G401.6 (cell line): ENCODE data around the gene WNT7B.

Experiments
- FAIRE-seq: peaks from 2 replicates; lab custom pipeline; 2012; peaks lifted over from hg19 to GRCh38; lab: Jason Lieb, UNC

WNT7B gene

GRCh38 chr22:45971408-45972028, 5.4 kb downstream of the WNT7B start:
- no peak for FAIRE-seq

GRCh38 chr22:45970705-45971407, 6.1 kb downstream of the WNT7B start:
- FAIRE-seq = no peak

DNA sequence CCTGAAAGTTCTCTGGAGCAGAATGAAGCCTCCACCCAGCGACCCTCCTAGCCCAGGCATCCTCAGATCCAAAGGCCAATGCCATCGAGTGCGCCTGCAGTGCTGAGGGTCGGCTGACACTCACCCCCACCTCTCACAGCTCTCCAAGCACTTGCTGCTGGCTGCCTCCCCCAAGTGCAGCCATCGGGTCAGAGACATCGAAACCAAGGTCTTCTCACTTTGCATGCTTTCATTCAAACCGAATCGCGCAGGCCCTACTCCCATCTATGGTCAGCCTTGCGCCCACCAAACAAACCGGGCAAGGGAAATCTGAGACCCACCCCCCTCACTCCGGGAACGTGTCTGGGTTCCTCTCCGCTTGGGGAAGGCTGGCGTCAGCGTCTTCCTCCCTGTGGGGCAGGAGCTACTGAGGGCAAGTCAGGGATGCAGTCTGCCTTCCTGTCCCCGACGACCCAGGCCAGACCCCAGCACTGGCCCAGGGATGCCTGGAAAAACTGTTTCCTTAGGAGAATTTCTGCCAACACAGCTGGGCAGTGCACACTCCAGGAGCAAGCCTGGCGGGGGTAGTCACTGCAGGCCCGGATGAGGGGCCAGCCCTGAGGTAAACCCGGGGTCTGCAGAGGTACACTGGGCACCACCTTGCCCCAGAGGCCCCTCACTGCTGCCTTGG, 7.0 kb downstream of the WNT7B start:
- no peak for FAIRE-seq

GRCh38 chr22:45969414-45969799, 7.6 kb downstream of the WNT7B start:
- no peak for FAIRE-seq

GRCh38 chr22:45968751-45969413, 8.1 kb downstream of the WNT7B start:
- FAIRE-seq = no peak

GRCh38 chr22:45968003-45968650, 8.8 kb downstream of the WNT7B start:
- FAIRE-seq = no peak

GRCh38 chr22:45966895-45967365, 10.0 kb downstream of the WNT7B start:
- no peak for FAIRE-seq

GRCh38 chr22:45966320-45966894, 10.6 kb downstream of the WNT7B start:
- no peak for FAIRE-seq

- FAIRE-seq = no peak
Observed at GRCh38 chr22:45965563-45965962, 11.4 kb downstream of the WNT7B start.

DNA sequence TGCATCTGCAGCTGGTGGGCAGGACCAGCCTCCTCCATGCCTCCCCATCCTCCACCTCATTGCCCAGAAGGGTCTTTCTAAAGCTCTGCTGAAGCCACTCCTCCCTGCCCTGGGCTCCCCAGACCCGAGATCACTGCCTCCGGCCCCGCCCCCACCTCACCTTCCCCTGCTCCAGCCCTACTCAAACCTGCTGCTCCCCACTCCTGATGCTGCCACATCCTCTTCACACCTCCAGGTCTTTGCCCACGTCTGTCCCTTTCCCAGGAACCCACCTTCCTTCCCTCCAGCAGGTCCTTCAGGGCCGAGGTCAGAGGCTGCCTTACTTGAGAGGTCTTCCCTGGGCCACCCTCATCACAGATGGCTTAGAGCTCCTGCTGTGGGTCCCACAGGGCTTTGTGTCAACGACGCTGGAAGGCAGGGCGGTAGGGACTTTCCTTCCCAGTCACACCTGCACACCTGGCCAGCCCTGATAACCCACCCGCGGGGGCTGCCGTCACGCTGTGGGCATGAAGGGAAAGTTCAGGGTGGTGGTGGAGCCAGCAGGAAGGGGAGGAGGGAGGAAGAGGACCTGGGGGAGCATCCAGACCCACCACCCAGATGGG, 11.9 kb downstream of the WNT7B start:
- no peak for FAIRE-seq

DNA sequence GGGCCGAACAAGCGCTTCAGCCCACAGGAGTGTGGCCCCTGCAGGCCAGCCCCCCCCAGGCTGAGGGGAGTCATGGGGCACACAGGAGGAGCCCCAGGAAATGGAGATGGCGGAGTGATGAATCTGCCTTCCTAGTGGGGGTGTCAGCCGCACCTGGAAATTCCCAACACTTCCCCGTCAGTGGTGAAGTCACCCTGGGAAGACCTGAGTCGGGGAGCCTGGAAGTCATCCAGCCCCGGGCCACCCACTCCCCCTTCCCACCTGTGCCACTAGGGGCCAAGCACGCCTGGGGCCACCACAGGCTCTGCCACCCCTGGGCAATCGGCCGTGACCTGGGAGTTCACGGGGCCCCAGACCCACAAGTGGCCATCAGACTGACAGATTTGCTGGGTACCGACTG, 12.6 kb downstream of the WNT7B start:
- FAIRE-seq = no peak

GRCh38 chr22:45963821-45964220, 13.1 kb downstream of the WNT7B start:
- FAIRE-seq = no peak

GRCh38 chr22:45962756-45963324, 14.1 kb downstream of the WNT7B start:
- no peak for FAIRE-seq

DNA sequence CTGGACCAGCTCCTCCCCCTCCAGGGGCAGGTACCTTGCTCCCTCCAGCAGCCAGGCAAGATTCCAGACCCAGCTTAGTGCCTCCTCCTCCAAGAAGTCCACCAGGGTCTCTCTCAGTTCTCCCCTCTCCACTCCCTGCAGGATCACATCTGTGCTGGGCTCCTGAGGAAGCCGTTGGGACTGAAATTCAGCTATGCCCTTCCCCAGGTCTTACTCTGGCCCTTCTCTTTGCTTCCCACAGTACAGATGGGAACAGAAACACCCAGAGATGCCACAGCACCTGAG, 14.6 kb downstream of the WNT7B start:
- FAIRE-seq = no peak

- no peak for FAIRE-seq
Observed at GRCh38 chr22:45961679-45962433, 15.1 kb downstream of the WNT7B start.

GRCh38 chr22:45960477-45961386, 16.2 kb downstream of the WNT7B start:
- no peak for FAIRE-seq

GRCh38 chr22:45959719-45960476, 17.1 kb downstream of the WNT7B start:
- no peak for FAIRE-seq

DNA sequence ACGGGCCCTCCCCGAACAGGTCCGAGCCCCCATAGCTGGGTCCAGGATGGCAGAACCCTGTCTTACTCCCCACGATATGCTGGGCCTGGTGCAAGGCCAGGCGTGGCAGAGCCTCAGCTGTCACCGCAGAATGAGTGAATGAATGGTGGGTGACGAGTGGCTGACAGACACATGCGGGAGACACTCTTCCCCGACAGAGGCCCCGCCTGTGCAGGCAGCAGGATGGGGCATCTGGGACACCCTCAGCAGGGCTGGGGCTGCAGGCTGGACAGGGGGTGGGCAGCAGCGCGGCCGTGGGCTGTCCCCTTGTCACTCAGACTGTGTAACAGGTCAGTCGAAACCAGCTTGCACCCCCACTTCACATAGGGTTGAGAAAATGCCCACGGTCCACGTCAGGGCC, 18.0 kb downstream of the WNT7B start:
- FAIRE-seq = no peak

GRCh38 chr22:45957826-45958225, 19.1 kb downstream of the WNT7B start:
- no peak for FAIRE-seq
